HCT116 (cell line): ENCODE measurements around the gene EIF4A3. TPM values are rescaled to one million over a fixed set of nuclear protein-coding genes. Genes with fewer than 3 reads are reported as not detected.

Source experiments
- ATAC-seq: fragments of 200-7000 bp; cut with Tn5 transposase; 2 replicates; pipeline ENCODE4 v1.9.1; 2020; ENCODE audit warnings: mild to moderate bottlenecking, moderate library complexity
- BruUV-seq: library from RNA; stranded (reverse); fragments of 400-500 nt; replicated peaks from 2 replicates; lab custom pipeline; 2021; lab: Mats Ljungman, UMichigan
- CTCF ChIA-PET: fragments of 300-600 bp; sonication (Branson Sonifier 250); formaldehyde crosslinking; loops from one replicate; lab custom pipeline; 2021; ENCODE audit warnings: antibody characterized with exemption; lab: Charles Lee
- POLR2A ChIA-PET: fragments of 300-600, 350-600 bp; sonication (Branson Sonifier 250); formaldehyde crosslinking; loops from one replicate; lab custom pipeline; 2021; ENCODE audit warnings: antibody characterized with exemption; lab: Charles Lee
- RAD21 ChIA-PET, 2 experiments: fragments of 300-600 bp; sonication (Branson Sonifier 250); formaldehyde crosslinking; loops; one replicate each; lab custom pipeline; 2023; ENCODE audit warnings: low total read pairs in 2 of 2; ENCODE audit not compliant: uncharacterized antibody in 2 of 2, unreplicated experiment in 2 of 2, low non-redundant PET in 1 of 2; lab: Charles Lee
- DNase-seq: peaks from one replicate; pipeline ENCODE4 v3.0.0-alpha.2; 2010; ENCODE audit warnings: low read depth, low spot score
- H2AFZ ChIP-seq: fragments of 200-600 bp; shearing (Covaris generic), sonication (generic); 2 replicates; pipeline ENCODE4 v1.6.1; 2017; ENCODE audit warnings: low read depth, mixed run types, mixed read lengths, antibody characterized with exemption, low read length; ENCODE audit not compliant: poor library complexity, severe bottlenecking
- H3K27ac ChIP-seq: 2 replicates; pipeline ENCODE4 v1.5.1; 2012; ENCODE audit warnings: low read depth, low read length
- H3K27me3 ChIP-seq: fragments of 200-600 bp; sonication (generic); 2 replicates; pipeline ENCODE4 v1.6.1; 2016; ENCODE audit warnings: mixed run types, low read length, mixed read lengths; ENCODE audit not compliant: insufficient read depth
- H3K36me3 ChIP-seq, 2 experiments: fragments of 200-500 bp in 1 of 2; fragments of 200-600 bp in 1 of 2; sonication (Bioruptor generic) in 1 of 2; sonication (generic) in 1 of 2; 2 replicates each; pipeline versions ENCODE4 v1.5.1 to v1.6.1; 2014 to 2016; ENCODE audit warnings: low read length in 2 of 2, inconsistent platforms in 1 of 2, mixed read lengths in 1 of 2, mixed run types in 1 of 2; ENCODE audit not compliant: insufficient read depth in 2 of 2, control insufficient read depth in 1 of 2
- H3K4me1 ChIP-seq, 2 experiments: fragments of 200-600 bp in 1 of 2; sonication (generic) in 1 of 2; 2 replicates each; pipeline versions ENCODE4 v1.5.1 to v1.6.1; 2012 to 2017; ENCODE audit warnings: low read length in 2 of 2, inconsistent platforms in 1 of 2, mild to moderate bottlenecking in 1 of 2, mixed read lengths in 1 of 2, mixed run types in 1 of 2, moderate library complexity in 1 of 2; ENCODE audit not compliant: insufficient read depth in 2 of 2, control insufficient read depth in 1 of 2
- H3K4me2 ChIP-seq: fragments of 200-600 bp; sonication (generic); 2 replicates; pipeline ENCODE4 v1.6.1; 2017; ENCODE audit warnings: mixed run types, low read length, mixed read lengths
- H3K4me3 ChIP-seq, 2 experiments: fragments of 200-600 bp in 1 of 2; sonication (generic) in 1 of 2; replicated peaks in 1 of 2; 2 replicates each; pipeline ENCODE4 v1.5.1; 2011 to 2016; ENCODE audit warnings: low read length in 2 of 2, control low read depth in 1 of 2, low read depth in 1 of 2, mild to moderate bottlenecking in 1 of 2, mixed read lengths in 1 of 2, mixed run types in 1 of 2
- H3K79me2 ChIP-seq: fragments of 200-600 bp; sonication (generic); 2 replicates; pipeline ENCODE4 v1.6.1; 2017; ENCODE audit warnings: mild to moderate bottlenecking, mixed run types, low read length, moderate library complexity, mixed read lengths; ENCODE audit not compliant: insufficient read depth
- H3K9ac ChIP-seq: fragments of 200-600 bp; sonication (generic); 2 replicates; pipeline ENCODE4 v1.6.1; 2016; ENCODE audit warnings: low read length, mixed read lengths
- H3K9me2 ChIP-seq: fragments of 200-600 bp; sonication (generic), shearing (Covaris generic); 2 replicates; pipeline ENCODE4 v1.6.1; 2017; ENCODE audit warnings: mixed run types, mild to moderate bottlenecking, moderate library complexity; ENCODE audit not compliant: insufficient read depth
- H3K9me3 ChIP-seq, 2 experiments: fragments of 200-500 bp in 1 of 2; fragments of 200-600 bp in 1 of 2; sonication (Bioruptor generic) in 1 of 2; sonication (generic) in 1 of 2; 2 replicates each; pipeline ENCODE4 v1.6.1; 2014 to 2017; ENCODE audit warnings: low read length in 2 of 2, mixed read lengths in 2 of 2, inconsistent platforms in 1 of 2, low read depth in 1 of 2, mild to moderate bottlenecking in 1 of 2, mixed run types in 1 of 2, moderate library complexity in 1 of 2; ENCODE audit not compliant: control insufficient read depth in 1 of 2, insufficient read depth in 1 of 2
- H4K20me1 ChIP-seq: fragments of 200-600 bp; sonication (generic), shearing (Covaris generic); 2 replicates; pipeline ENCODE4 v1.6.1; 2017; ENCODE audit warnings: mixed run types, mild to moderate bottlenecking, moderate library complexity; ENCODE audit not compliant: insufficient read depth
- CTCF ChIP-seq, 3 experiments: fragments of 200-600 bp in 1 of 3; sonication (generic) in 1 of 3; IDR thresholded peaks in 2 of 3; conservative IDR thresholded peaks in 1 of 3; 2 replicates each; pipeline ENCODE4 v1.5.1; 2012 to 2017; ENCODE audit warnings: low read depth in 2 of 3, low read length in 2 of 3, antibody characterized with exemption in 1 of 3, borderline replicate concordance in 1 of 3, control low read depth in 1 of 3, mild to moderate bottlenecking in 1 of 3, mixed read lengths in 1 of 3, mixed run types in 1 of 3, moderate library complexity in 1 of 3; ENCODE audit not compliant: insufficient read depth in 1 of 3
- ELF1 ChIP-seq: IDR thresholded peaks from 2 replicates; pipeline ENCODE4 v1.6.1; 2012; ENCODE audit warnings: low read depth, borderline replicate concordance
- YY1 ChIP-seq: IDR thresholded peaks from 2 replicates; pipeline ENCODE4 v1.6.1; 2011; ENCODE audit warnings: low read length, low read depth, moderate library complexity, mild to moderate bottlenecking; ENCODE audit not compliant: insufficient replicate concordance; ENCODE audit errors: extremely low read depth
- intact Hi-C: fragments of 100-400 bp; cut with micrococcal nuclease; formaldehyde crosslinking; loops from 2 replicates; pipeline ENCODE4 v1.10.0; 2022
- total RNA-seq: library from RNA; stranded (reverse); gene quantifications from one replicate; pipeline ENCODE4 v1.2.1, GENCODE V29; 2021; ENCODE audit not compliant: unreplicated experiment

The EIF4A3 gene
- total RNA-seq, 1 experiment from 2014 or later: 248 TPM

DNA sequence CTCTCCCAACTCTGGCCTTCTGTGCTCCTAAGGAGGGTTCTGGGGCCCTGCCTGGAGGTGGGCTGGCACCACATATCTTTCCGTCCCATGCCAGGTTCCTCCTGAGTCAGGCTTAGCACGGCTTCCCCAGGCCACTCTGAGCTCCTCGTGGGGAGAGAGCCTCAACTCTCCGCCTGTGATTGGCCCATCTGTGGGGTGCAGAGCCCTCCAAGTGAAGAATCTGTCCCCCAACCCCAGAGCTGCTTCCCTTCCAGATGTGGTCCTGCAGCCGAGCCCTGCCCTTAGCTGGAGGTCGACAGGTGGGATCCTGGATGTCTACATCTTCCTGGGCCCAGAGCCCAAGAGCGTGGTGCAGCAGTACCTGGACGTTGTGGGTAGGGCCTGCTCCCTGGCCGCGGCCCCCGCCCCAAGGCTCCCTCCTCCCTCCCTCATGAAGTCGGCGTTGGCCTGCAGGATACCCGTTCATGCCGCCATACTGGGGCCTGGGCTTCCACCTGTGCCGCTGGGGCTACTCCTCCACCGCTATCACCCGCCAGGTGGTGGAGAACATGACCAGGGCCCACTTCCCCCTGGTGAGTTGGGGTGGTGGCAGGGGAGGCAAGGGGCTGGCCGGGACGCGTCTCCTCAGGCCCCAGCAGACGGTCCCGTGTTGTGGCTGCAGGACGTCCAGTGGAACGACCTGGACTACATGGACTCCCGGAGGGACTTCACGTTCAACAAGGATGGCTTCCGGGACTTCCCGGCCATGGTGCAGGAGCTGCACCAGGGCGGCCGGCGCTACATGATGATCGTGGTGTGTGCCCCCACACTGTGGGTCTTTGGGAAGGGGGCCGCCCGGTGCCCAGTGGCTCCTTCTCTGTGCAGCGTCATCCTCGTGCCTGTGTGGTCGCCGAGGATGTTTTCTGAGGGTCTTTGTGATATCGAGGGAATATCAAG, 38.6 kb downstream of the EIF4A3 start:
- H3K27ac ChIP-seq: no peak overlapping the region
- TF ChIP-seq CTCF (IDR thresholded peaks at IDR 0.05 in 2 of 3, conservative IDR thresholded peaks at IDR 0.05 in 1 of 3; ENCODE audit: borderline replicate concordance in 1 of 3, insufficient read depth in 1 of 3, low read depth in 2 of 3, low read length in 2 of 3): no peak
- TF ChIP-seq ELF1: no peak
- no peak for TF ChIP-seq YY1
- TF ChIP-seq, all 23 proteins: peak for 0
- peaks cover 0 to 9% of the 10 kb centered on the region in 2 experiments; a peak in 2 of 4 replicates for H3K36me3 ChIP-seq
- intact Hi-C loops: no loop called here
- H3K9me3 ChIP-seq: no peaks in the 10 kb centered on the region
- POLR2A ChIA-PET: no interaction called here
- no peak for DNase-seq
- H3K4me1 ChIP-seq: peaks cover 8 to 14% of the 10 kb centered on the region in 2 experiments; a peak in 3 of 4 replicates
- no TSS peak for BruUV-seq
- H3K27me3 ChIP-seq: no peaks in the 10 kb centered on the region
- H4K20me1 ChIP-seq: no peaks in the 10 kb centered on the region
- RAD21 ChIA-PET: no interaction called here
- CTCF ChIA-PET: no interaction called here
- no peak overlapping the region for H3K4me3 ChIP-seq
- no peaks in the 10 kb centered on the region for H3K9me2 ChIP-seq
- H3K9ac ChIP-seq: no peak overlapping the region
- H2AFZ ChIP-seq: no peak overlapping the region
- no peak overlapping the region for H3K4me2 ChIP-seq
- H3K79me2 ChIP-seq: no peaks in the 10 kb centered on the region
- ATAC-seq: no peak
